Common myeloid progenitor, CD34-positive (primary cell): ENCODE data around the gene SCUBE2.

Source experiments
- CTCF ChIA-PET: fragments of 350-600 bp; sonication (Branson Sonifier 250); formaldehyde crosslinking; loops from one replicate; lab custom pipeline; 2021; ENCODE audit warnings: antibody characterized with exemption; lab: Charles Lee
- POLR2A ChIA-PET: fragments of 350-600 bp; sonication (Branson Sonifier 250); formaldehyde crosslinking; loops from one replicate; lab custom pipeline; 2021; ENCODE audit warnings: antibody characterized with exemption; lab: Charles Lee
- DNase-seq, 3 donors: peaks; one replicate each; pipeline versions ENCODE4 v3.0.0 to v3.0.0-alpha.2; 2013
- H3K27ac ChIP-seq, 2 experiments: 1 replicate in 1 of 2; 2 replicates in 1 of 2; pipeline ENCODE4 v1.7.0; 2013; ENCODE audit warnings: inconsistent platforms in 2 of 2, low read length in 2 of 2, mild to moderate bottlenecking in 2 of 2, low read depth in 1 of 2, moderate library complexity in 1 of 2; ENCODE audit not compliant: severe bottlenecking in 2 of 2, insufficient read depth in 1 of 2, poor library complexity in 1 of 2
- H3K27me3 ChIP-seq, 5 experiments: replicated peaks in 2 of 5; 1 replicate in 3 of 5; 2 replicates in 2 of 5; pipeline versions ENCODE4 v1.6.1 to v1.7.0; 2013; ENCODE audit warnings: low read length in 4 of 5, mild to moderate bottlenecking in 2 of 5, moderate library complexity in 2 of 5, inconsistent platforms in 1 of 5; ENCODE audit not compliant: insufficient read depth in 5 of 5, control insufficient read depth in 4 of 5
- H3K36me3 ChIP-seq, 4 experiments: 1 replicate in 2 of 4; 2 replicates in 2 of 4; pipeline versions ENCODE4 v1.6.1 to v1.7.0; 2013; ENCODE audit warnings: low read length in 3 of 4, control low read depth in 1 of 4, mild to moderate bottlenecking in 1 of 4; ENCODE audit not compliant: control insufficient read depth in 4 of 4, insufficient read depth in 4 of 4
- H3K4me1 ChIP-seq, 4 experiments: 1 replicate in 3 of 4; 2 replicates in 1 of 4; pipeline versions ENCODE4 v1.6.1 to v1.7.1; 2013; ENCODE audit warnings: low read length in 3 of 4, mild to moderate bottlenecking in 3 of 4, control low read depth in 1 of 4, inconsistent platforms in 1 of 4, moderate library complexity in 1 of 4; ENCODE audit not compliant: control insufficient read depth in 4 of 4, insufficient read depth in 4 of 4; ENCODE audit errors: control extremely low read depth in 1 of 4
- H3K4me3 ChIP-seq, 7 experiments: 1 replicate in 4 of 7; 2 replicates in 3 of 7; pipeline versions ENCODE4 v1.5.1 to v1.7.0; 2013; ENCODE audit warnings: mild to moderate bottlenecking in 7 of 7, low read length in 6 of 7, moderate library complexity in 6 of 7, inconsistent platforms in 2 of 7, low read depth in 2 of 7, control low read depth in 1 of 7; ENCODE audit not compliant: insufficient read depth in 4 of 7, control insufficient read depth in 1 of 7; ENCODE audit errors: extremely low read depth in 1 of 7
- H3K9me3 ChIP-seq, 5 experiments: 1 replicate in 4 of 5; 2 replicates in 1 of 5; pipeline versions ENCODE4 v1.6.1 to v1.7.1; 2013; ENCODE audit warnings: low read length in 4 of 5, mild to moderate bottlenecking in 2 of 5, inconsistent platforms in 1 of 5, low read depth in 1 of 5, moderate library complexity in 1 of 5; ENCODE audit not compliant: control insufficient read depth in 4 of 5, insufficient read depth in 2 of 5; ENCODE audit errors: control extremely low read depth in 1 of 5
- WGBS: methylation state at CpG from one replicate; pipeline ENCODE4 v1.1.5; 2013; ENCODE audit not compliant: insufficient coverage; 5-methylcytosine and 5-hydroxymethylcytosine counted together

The SCUBE2 gene

GRCh38 chr11:9039198-9039597 lies 52.2 kb downstream of the SCUBE2 start:
- Histone ChIP-seq H3K4me1 (no peaks in the 10 kb centered on the region), H3K4me3 (no peak overlapping the region), H3K9me3 (no peaks in the 10 kb centered on the region), H3K27me3 (peaks cover 0 to 3% (median 0%) of the 10 kb centered on the region in 5 experiments), H3K27ac (no peak overlapping the region), H3K36me3 (no peaks in the 10 kb centered on the region)
- POLR2A ChIA-PET = no interaction called here
- CTCF ChIA-PET = interaction anchor here (3.7 kb wide), 1 partner anchor 24 kb away, joined by 17 read pairs; no protein-coding TSS in a partner anchor
- WGBS = 95% methylated on average over 9 of the region's 9 CpGs
- DNase-seq = no peak

DNA sequence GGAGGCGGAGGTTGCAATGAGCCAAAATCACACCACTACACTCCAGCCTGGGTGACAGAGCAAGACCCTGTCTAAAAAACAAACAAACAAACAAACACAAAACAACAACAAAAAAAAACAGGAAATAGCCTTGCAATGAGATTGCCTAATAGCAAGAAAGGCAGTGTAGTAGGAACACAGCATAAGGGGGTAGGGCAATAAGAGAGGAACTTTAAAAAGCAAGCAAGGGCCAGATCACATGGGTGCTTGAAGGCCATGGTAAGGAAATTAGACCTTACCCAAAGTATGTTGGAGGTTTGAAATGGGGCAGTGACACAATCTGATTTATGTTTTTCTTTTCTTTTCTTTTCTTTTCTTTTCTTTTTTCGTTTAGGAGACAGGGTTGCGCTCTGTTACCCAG lies 52.9 kb downstream of the SCUBE2 start:
- no peak for DNase-seq
- ChIA-PET POLR2A (no interaction called here), CTCF (interaction anchor here (3.7 kb wide), 1 partner anchor 23 kb away, joined by 17 read pairs; no protein-coding TSS in a partner anchor)
- peaks cover 0 to 3% (median 0%) of the 10 kb centered on the region in 5 experiments for H3K27me3 ChIP-seq
- H3K27ac ChIP-seq = no peak overlapping the region
- WGBS = 87% methylated on average over 2 of the region's 3 CpGs
- no peaks in the 10 kb centered on the region for H3K36me3 ChIP-seq
- H3K4me1 ChIP-seq = no peaks in the 10 kb centered on the region
- no peaks in the 10 kb centered on the region for H3K9me3 ChIP-seq
- H3K4me3 ChIP-seq = no peak overlapping the region

DNA sequence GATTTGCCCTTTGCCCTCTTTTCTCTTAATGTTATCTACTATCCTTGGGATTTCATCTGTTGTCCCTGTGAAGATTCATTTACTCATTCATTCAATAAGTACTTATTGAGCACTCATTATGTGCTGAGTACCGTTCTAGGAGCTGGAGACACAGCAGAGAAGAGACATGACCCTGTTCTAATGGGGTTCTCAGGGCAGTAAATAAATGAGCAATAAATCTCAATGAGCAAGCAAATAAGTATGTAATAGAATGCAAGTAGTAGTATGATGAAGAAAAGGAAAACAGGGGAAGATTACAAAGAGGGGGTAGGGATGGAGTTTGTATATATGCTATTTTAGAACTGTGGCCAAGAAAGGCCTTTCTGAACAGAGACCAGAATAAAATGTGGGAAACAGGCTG lies 53.4 kb downstream of the SCUBE2 start:
- Histone ChIP-seq H3K4me3 (no peak overlapping the region), H3K9me3 (no peaks in the 10 kb centered on the region), H3K27ac (no peak overlapping the region), H3K36me3 (no peaks in the 10 kb centered on the region), H3K27me3 (peaks cover 0 to 3% (median 0%) of the 10 kb centered on the region in 5 experiments), H3K4me1 (no peaks in the 10 kb centered on the region)
- 88% methylated on average over 1 of the region's 1 CpG for WGBS
- POLR2A ChIA-PET = no interaction called here
- CTCF ChIA-PET = interaction anchor here (0.6 to 3.7 kb wide), 4 partner anchors 20 to 469 kb away, joined by 3 to 17 read pairs (median 4); no protein-coding TSS in a partner anchor
- DNase-seq = no peak

GRCh38 chr11:9037046-9037780 lies 54.2 kb downstream of the SCUBE2 start:
- Histone ChIP-seq H3K4me3 (no peak overlapping the region), H3K27ac (no peak overlapping the region), H3K36me3 (no peaks in the 10 kb centered on the region), H3K9me3 (no peaks in the 10 kb centered on the region), H3K4me1 (no peaks in the 10 kb centered on the region), H3K27me3 (peaks cover 0 to 2% (median 0%) of the 10 kb centered on the region in 5 experiments)
- WGBS = 87% methylated on average over 7 of the region's 7 CpGs
- ChIA-PET CTCF (interaction anchor here (0.8 to 3.7 kb wide), 3 partner anchors 19 to 27 kb away, joined by 3 to 17 read pairs (median 5); no protein-coding TSS in a partner anchor), POLR2A (no interaction called here)
- DNase-seq = no peak

DNA sequence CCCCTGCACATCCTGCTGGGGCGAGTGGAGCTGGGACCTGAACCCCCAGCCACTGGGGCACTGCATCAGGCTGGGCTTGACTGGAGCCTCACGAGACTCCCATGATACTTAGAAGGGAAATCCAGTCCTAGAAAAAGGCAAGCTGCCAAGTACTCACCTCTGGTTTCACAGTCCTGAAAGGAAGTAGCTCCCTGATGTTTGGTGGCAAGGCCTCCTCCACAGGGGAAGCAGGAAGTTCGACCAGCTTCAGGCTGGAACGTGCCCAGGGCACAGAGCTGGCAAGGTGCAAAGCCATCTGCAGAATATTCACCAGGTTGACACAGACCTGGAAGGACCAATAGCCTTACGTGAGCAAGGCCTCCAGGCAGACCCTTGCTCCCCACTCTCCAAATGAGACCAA lies 60.8 kb downstream of the SCUBE2 start:
- Histone ChIP-seq H3K4me1 (no peaks in the 10 kb centered on the region), H3K36me3 (no peaks in the 10 kb centered on the region), H3K4me3 (no peak overlapping the region), H3K27ac (no peak overlapping the region), H3K27me3 (no peaks in the 10 kb centered on the region), H3K9me3 (no peaks in the 10 kb centered on the region)
- 44% methylated on average over 4 of the region's 5 CpGs for WGBS
- POLR2A ChIA-PET = no interaction called here
- no peak for DNase-seq
- CTCF ChIA-PET = interaction anchor here (1.0 to 2.2 kb wide), 3 partner anchors 14 to 107 kb away, joined by 3 to 6 read pairs (median 3); no protein-coding TSS in a partner anchor

- DNase-seq = no peak
- WGBS = 95% methylated on average over 6 of the region's 7 CpGs
- H3K27me3 ChIP-seq = no peaks in the 10 kb centered on the region
- H3K36me3 ChIP-seq = no peaks in the 10 kb centered on the region
- ChIA-PET POLR2A (no interaction called here), CTCF (interaction anchor here (1.2 to 2.2 kb wide), 4 partner anchors 9 to 59 kb away, joined by 3 to 9 read pairs (median 5); no protein-coding TSS in a partner anchor)
- H3K9me3 ChIP-seq = no peaks in the 10 kb centered on the region
- H3K4me3 ChIP-seq = no peak overlapping the region
- no peaks in the 10 kb centered on the region for H3K4me1 ChIP-seq
- H3K27ac ChIP-seq = no peak overlapping the region
These were observed 62.0 kb downstream of the SCUBE2 start for GRCh38 chr11:9029422-9029821.

DNA sequence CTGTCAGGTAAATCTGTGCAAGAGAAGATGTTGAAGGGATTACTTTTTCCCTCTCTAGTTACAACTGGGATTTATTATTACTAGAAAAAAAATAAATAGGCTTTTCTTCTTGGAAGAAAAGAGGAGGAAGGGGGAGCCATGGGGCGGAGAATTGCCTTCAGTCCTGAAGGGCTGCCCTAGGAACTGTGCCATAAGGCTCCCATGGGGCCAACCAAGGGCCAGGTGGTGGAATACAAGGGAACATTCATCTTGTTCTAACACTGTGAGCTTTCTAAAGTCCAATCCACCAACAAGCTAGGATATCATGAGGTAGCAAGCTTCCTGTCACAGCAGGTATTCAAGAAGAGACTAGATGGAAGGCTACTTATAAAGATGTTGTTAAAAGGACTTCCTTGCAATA lies 62.8 kb downstream of the SCUBE2 start:
- H3K4me3 ChIP-seq = no peak overlapping the region
- H3K27me3 ChIP-seq = no peaks in the 10 kb centered on the region
- ChIA-PET POLR2A (no interaction called here), CTCF (interaction anchor here (0.7 to 2.0 kb wide), 5 partner anchors 12 to 60 kb away, joined by 3 to 9 read pairs (median 3); no protein-coding TSS in a partner anchor)
- H3K9me3 ChIP-seq = no peaks in the 10 kb centered on the region
- 100% methylated on average over 1 of the region's 1 CpG for WGBS
- no peak for DNase-seq
- H3K36me3 ChIP-seq = no peaks in the 10 kb centered on the region
- H3K4me1 ChIP-seq = no peaks in the 10 kb centered on the region
- H3K27ac ChIP-seq = no peak overlapping the region
